ENCODE measurements around the gene ARHGAP24.

The ARHGAP24 gene

GRCh38 chr4:85591406-85592098 lies 116.6 kb downstream of the ARHGAP24 start:
- Histone ChIP-seq H4K20me1 (ENCODE audit: low read depth, low read length) (no peaks in the 10 kb centered on the region), H3K27me3 (ENCODE audit: low read length) (no peaks in the 10 kb centered on the region), H3F3A (ENCODE audit: insufficient read depth) (0 out of 2 replicates have a peak, but pooled peaks cover 4% of the 10 kb centered on the region), H3K4me2 (ENCODE audit: low read depth, low read length, poor library complexity, severe bottlenecking) (no peak overlapping the region), H3K4me3 (ENCODE audit: insufficient read depth, low read length, poor library complexity, severe bottlenecking) (no peak overlapping the region), H3K9ac (ENCODE audit: low read length) (no peak overlapping the region), H3K36me3 (ENCODE audit: low read length) (no peaks in the 10 kb centered on the region), H3K79me2 (ENCODE audit: insufficient read depth, low read length) (no peaks in the 10 kb centered on the region), H2AFZ (ENCODE audit: low read depth, low read length, severe bottlenecking) (no peak overlapping the region), H3K9me2 (replicated peaks; ENCODE audit: insufficient read depth, low read length) (no peaks in the 10 kb centered on the region), H3K27ac (ENCODE audit: low read depth, low read length) (no peak overlapping the region), H3K9me3 (ENCODE audit: insufficient read depth, low read length) (no peaks in the 10 kb centered on the region)
- TF ChIP-seq EZH2phosphoT487 (conservative IDR thresholded peaks at IDR 0.05; ENCODE audit: low read length): no peak
- TF ChIP-seq, protein P1, sequence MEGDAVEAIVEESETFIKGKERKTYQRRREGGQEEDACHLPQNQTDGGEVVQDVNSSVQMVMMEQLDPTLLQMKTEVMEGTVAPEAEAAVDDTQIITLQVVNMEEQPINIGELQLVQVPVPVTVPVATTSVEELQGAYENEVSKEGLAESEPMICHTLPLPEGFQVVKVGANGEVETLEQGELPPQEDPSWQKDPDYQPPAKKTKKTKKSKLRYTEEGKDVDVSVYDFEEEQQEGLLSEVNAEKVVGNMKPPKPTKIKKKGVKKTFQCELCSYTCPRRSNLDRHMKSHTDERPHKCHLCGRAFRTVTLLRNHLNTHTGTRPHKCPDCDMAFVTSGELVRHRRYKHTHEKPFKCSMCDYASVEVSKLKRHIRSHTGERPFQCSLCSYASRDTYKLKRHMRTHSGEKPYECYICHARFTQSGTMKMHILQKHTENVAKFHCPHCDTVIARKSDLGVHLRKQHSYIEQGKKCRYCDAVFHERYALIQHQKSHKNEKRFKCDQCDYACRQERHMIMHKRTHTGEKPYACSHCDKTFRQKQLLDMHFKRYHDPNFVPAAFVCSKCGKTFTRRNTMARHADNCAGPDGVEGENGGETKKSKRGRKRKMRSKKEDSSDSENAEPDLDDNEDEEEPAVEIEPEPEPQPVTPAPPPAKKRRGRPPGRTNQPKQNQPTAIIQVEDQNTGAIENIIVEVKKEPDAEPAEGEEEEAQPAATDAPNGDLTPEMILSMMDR (IDR thresholded peaks at IDR 0.05; ENCODE audit: insufficient read depth, low read length, poor library complexity, severe bottlenecking): no peak

DNA sequence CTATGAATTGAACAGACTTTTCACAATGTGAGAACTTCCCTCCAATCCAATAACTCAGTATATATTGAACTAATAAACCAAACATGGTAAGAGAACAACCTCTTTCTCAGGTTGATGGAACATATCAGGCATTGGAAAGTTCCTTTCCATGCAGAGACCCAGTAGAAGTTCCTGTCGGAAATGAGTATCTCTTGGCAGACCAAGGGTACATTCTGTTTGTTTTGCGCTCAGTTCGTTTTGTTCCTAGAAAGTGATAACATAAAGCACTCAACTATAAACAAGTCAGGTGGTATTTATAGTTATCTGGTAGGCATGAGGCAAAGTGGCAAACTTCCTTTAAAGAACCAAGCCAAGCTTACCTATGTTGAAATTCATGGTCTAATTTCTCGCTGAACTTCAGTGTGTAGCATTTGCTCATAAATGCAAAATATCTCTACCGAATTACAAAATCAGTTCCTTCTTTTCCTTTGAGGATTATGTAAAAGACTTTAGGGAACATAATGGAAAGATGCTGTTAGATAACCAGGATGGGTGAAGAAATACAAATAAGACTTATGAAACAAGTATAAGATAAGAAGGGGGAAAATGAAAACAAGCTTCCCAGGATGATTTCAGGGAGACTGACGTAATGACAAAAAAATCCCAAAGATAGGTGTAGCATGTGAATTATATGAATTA lies 120.3 kb downstream of the ARHGAP24 start:
- H3K9ac ChIP-seq (ENCODE audit: low read length): no peak overlapping the region
- H3K4me3 ChIP-seq (ENCODE audit: insufficient read depth, low read length, poor library complexity, severe bottlenecking): no peak overlapping the region
- no peaks in the 10 kb centered on the region for H3K27me3 ChIP-seq (ENCODE audit: low read length)
- TF ChIP-seq, protein P1 (IDR thresholded peaks at IDR 0.05; ENCODE audit: insufficient read depth, low read length, poor library complexity, severe bottlenecking): no peak
- H3K79me2 ChIP-seq (ENCODE audit: insufficient read depth, low read length): 0 out of 2 replicates have a peak, but pooled peaks cover 4% of the 10 kb centered on the region
- H4K20me1 ChIP-seq (ENCODE audit: low read depth, low read length): no peaks in the 10 kb centered on the region
- H3K4me2 ChIP-seq (ENCODE audit: low read depth, low read length, poor library complexity, severe bottlenecking): no peak overlapping the region
- H3K9me2 ChIP-seq (replicated peaks; ENCODE audit: insufficient read depth, low read length): no peaks in the 10 kb centered on the region
- no peaks in the 10 kb centered on the region for H3K9me3 ChIP-seq (ENCODE audit: insufficient read depth, low read length)
- H2AFZ ChIP-seq (ENCODE audit: low read depth, low read length, severe bottlenecking): no peak overlapping the region
- no peak overlapping the region for H3K27ac ChIP-seq (ENCODE audit: low read depth, low read length)
- no peaks in the 10 kb centered on the region for H3K36me3 ChIP-seq (ENCODE audit: low read length)
- peaks cover 4% of the 10 kb centered on the region; the same call in 1 of the 2 replicates for H3F3A ChIP-seq (ENCODE audit: insufficient read depth)

DNA sequence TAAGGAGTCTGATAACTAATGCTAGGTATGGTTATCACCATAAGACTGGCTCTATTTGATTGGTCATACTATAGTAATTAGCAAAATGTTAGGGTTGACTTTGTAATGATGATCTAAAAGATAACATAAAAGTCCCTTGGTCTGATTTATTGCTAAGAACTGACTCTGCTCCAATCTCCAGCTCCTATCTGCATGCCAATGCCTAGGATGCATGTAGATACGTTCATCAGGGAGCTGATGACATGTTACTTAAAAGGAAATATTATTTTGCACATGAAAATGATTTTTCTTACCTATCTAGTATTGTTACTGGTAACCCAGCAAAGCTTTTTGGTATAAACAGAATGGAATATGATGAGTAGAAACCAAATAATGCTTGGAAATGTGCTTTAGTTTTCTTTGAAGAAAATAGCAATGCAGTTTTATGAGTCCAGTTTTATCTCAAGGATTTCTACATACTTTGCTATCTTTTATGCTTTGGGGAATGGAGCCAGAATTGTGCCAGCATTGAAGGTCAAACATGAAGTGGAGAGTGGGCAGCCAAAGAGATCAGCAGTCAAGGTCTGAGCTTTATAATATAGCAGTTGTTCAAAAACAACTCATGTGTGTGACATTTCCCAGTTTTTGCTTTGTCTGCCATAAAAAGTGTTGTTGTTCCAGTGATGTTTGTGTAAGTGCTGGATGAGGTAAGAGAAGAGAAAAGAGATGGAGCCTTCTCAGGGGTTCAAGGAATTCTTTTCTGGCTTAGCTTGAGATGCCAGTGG lies 121.0 kb downstream of the ARHGAP24 start:
- H2AFZ ChIP-seq (ENCODE audit: low read depth, low read length, severe bottlenecking): no peak overlapping the region
- no peaks in the 10 kb centered on the region for H3K9me3 ChIP-seq (ENCODE audit: insufficient read depth, low read length)
- H3K9ac ChIP-seq (ENCODE audit: low read length): no peak overlapping the region
- H3K4me2 ChIP-seq (ENCODE audit: low read depth, low read length, poor library complexity, severe bottlenecking): no peak overlapping the region
- no peaks in the 10 kb centered on the region for H3K9me2 ChIP-seq (replicated peaks; ENCODE audit: insufficient read depth, low read length)
- no peaks in the 10 kb centered on the region for H4K20me1 ChIP-seq (ENCODE audit: low read depth, low read length)
- TF ChIP-seq EZH2phosphoT487 (conservative IDR thresholded peaks at IDR 0.05; ENCODE audit: low read length): no peak
- TF ChIP-seq, protein P1 (IDR thresholded peaks at IDR 0.05; ENCODE audit: insufficient read depth, low read length, poor library complexity, severe bottlenecking): no peak
- peaks cover 4% of the 10 kb centered on the region; the same call in 1 of the 2 replicates for H3F3A ChIP-seq (ENCODE audit: insufficient read depth)
- no peaks in the 10 kb centered on the region for H3K27me3 ChIP-seq (ENCODE audit: low read length)
- 0 out of 2 replicates have a peak, but pooled peaks cover 6% of the 10 kb centered on the region for H3K79me2 ChIP-seq (ENCODE audit: insufficient read depth, low read length)
- no peak overlapping the region for H3K4me3 ChIP-seq (ENCODE audit: insufficient read depth, low read length, poor library complexity, severe bottlenecking)
- H3K36me3 ChIP-seq (ENCODE audit: low read length): no peaks in the 10 kb centered on the region
- no peak overlapping the region for H3K27ac ChIP-seq (ENCODE audit: low read depth, low read length)
